B cell (primary cell): ENCODE results near the gene ZNF581.
A peak's percentile ranks its signal among the peaks of the same experiment; 100 is the strongest.

Source experiments
- CTCF ChIP-seq: fragments of 200-600 bp; IDR thresholded peaks from one replicate; pipeline ENCODE4 v1.8.0; 2022; ENCODE audit warnings: antibody characterized with exemption, mild to moderate bottlenecking
- EZH2 ChIP-seq: IDR thresholded peaks from 2 replicates; pipeline ENCODE4 v1.6.1; 2012; ENCODE audit warnings: borderline replicate concordance, low read depth, mild to moderate bottlenecking, moderate library complexity, low read length; ENCODE audit not compliant: insufficient read depth, poor library complexity, severe bottlenecking

GRCh38 chr19:55605637-55606470, 37.6 kb upstream of the ZNF581 start, which contains the start of gene ZNF865:
- peak; percentile 70 for TF ChIP-seq CTCF
- no peak for TF ChIP-seq EZH2
